HL-60/S4 treated with retinoic acid at 250 ng/mL for 4 days and 3 days (cell line): Measurements from ENCODE around the gene OR4D1.
"Not testable (repeated sequence)": the region's sequence is repeated elsewhere in the genome, so short reads cannot be mapped to it uniquely, and the experiment has no call there.

Source experiments
- in situ Hi-C: fragments of 300-500 bp; cut with MboI; formaldehyde crosslinking; loops from 2 replicates; pipeline ENCODE4 v1.7.0; 2022; ENCODE audit warnings: low sequenced_read_pairs

OR4D1 gene

DNA sequence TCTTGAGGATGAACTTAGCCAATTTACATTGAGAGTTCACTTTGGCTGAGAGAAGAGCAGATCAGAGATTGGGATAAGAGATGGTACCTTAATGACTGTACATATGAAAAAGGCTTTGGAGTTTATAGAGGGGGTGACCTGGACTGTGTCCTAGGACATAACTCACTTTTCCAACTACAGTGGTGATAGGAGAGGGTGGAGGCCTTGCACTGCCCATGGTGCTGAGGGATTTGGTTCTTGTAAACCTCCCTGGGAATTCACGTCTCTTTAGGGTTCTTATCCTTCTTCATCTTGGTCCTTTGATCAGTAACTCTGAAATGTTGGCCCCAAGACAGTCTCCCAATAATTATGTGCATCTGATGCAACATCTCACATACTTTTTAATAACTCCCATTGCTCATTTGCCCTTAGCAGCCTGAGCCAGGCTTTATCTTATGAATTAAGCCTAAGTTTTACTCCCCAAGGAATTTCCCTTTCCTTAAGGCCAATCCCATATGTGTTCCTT, at the start of gene OR4D1:
OR4D1 (plus strand) TSS at position 455 of the 505 bp plus-strand sequence. CDS start 6,770 bp downstream, outside the sequence.
- in situ Hi-C loops: no loop called here

GRCh38 chr17:58100506-58100905, 47.7 kb upstream of the OR4D1 start:
- in situ Hi-C loops: loop anchor here (25.0 kb wide), 1 partner anchor 238 kb away; the partner anchor contains the start of gene MRPS23

- in situ Hi-C loops: loop anchor here (25.0 kb wide), 1 partner anchor 240 kb away; the partner anchor contains the start of gene MRPS23
Observed at GRCh38 chr17:58101898-58102297, 46.3 kb upstream of the OR4D1 start.

- in situ Hi-C loops: loop anchor here (25.0 kb wide), 1 partner anchor 243 kb away; the partner anchor contains the start of gene MRPS23
Observed at GRCh38 chr17:58105093-58105492, 43.1 kb upstream of the OR4D1 start.

GRCh38 chr17:58107306-58107705, 40.9 kb upstream of the OR4D1 start:
- in situ Hi-C loops: loop anchor here (25.0 kb wide), 1 partner anchor 245 kb away; the partner anchor contains the start of gene MRPS23

GRCh38 chr17:58109197-58109596, 39.0 kb upstream of the OR4D1 start:
- in situ Hi-C loops: loop anchor here (25.0 kb wide), 1 partner anchor 247 kb away; the partner anchor contains the start of gene MRPS23

DNA sequence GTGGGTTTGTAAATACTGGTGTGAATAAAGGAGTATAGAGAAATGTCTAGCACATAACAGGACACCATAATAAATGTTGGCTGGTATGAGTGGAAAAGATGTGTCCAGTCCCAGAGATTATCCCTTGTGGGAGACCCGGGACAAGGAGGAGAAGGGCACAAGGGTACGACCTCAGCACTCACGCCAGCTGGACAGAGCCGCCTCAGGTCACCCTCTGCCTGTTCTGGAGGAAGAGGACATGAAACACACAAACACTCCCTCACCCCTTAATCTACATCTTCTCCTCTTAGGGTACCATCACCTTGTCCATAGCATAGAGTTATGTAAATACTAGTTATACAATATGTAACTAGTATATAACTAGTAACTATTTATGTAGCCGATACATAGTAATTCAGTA, 38.2 kb upstream of the OR4D1 start:
- in situ Hi-C loops: loop anchor here (25.0 kb wide), 1 partner anchor 248 kb away; the partner anchor contains the start of gene MRPS23

DNA sequence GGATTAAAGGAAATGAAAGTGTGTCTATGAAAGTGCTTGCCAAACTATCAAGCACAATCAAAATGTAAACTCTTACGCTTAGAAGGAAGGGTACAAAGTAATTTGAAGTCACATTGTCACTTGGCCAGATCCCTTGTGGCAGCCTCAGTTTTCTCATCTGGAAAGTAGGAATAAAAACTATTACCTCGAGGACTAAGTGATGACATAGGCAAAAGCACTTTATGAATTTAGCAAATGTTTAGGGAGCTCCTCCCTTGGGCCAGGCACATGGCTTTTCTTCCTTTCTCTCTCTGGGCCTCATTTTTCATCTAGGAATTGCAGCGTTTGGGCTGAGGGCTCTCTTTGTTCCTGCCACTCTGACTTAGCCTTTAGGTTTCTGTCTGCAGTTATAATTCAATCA, 36.5 kb upstream of the OR4D1 start:
- in situ Hi-C loops: loop anchor here (25.0 kb wide), 1 partner anchor 249 kb away; the partner anchor contains the start of gene MRPS23

- in situ Hi-C loops: loop anchor here (25.0 kb wide), 1 partner anchor 251 kb away; the partner anchor contains the start of gene MRPS23
Observed at GRCh38 chr17:58112970-58113631, 35.1 kb upstream of the OR4D1 start.

DNA sequence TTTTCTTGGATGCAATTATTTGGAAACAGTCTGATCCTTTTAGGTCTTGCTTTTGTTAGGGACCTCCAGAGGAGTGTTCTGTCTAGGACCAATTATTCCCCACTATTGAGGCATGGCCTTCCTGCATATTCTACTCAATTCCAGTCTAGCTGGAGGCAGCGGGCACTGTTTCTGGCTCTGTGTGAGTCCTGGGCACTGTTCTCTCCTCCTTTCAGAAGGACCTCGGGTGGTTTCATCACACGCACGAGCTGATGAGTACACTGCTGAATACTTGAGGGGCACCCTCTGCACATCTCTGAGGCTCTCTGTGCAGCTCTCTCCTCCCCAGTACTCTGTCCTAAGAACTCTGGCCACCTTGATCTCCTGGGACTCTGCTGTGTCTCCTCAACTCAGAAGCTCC, 34.2 kb upstream of the OR4D1 start:
- in situ Hi-C loops: loop anchor here (25.0 kb wide), 1 partner anchor 252 kb away; the partner anchor contains the start of gene MRPS23

DNA sequence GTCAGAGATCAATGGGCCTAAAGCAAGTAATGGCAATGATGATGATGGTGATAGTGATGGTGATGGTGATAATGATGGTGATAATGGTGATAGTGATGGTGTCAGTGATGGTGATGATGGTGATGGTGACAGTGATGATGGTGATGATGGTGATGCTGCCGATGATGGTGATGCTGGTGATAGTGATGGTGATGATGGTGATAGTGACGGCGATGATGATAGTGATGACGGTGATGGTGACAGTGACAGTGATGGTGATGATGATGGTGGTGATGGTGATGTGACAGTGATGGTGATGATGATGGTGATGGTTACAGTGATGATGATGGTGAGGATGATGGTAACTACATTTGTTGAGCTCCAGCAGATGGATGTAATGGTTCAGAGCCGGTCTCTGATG, 30.8 kb upstream of the OR4D1 start:
- in situ Hi-C loops: loop anchor here (25.0 kb wide), 1 partner anchor 255 kb away; the partner anchor contains the start of gene MRPS23

GRCh38 chr17:58119491-58119890, 28.7 kb upstream of the OR4D1 start:
- in situ Hi-C loops: loop anchor here (25.0 kb wide), 1 partner anchor 257 kb away; the partner anchor contains the start of gene MRPS23

GRCh38 chr17:58120195-58120822, 27.9 kb upstream of the OR4D1 start:
- in situ Hi-C loops: loop anchor here (10.0 to 25.0 kb wide), 2 partner anchors 258 to 324 kb away; partner anchors contain the start of gene MRPS23

DNA sequence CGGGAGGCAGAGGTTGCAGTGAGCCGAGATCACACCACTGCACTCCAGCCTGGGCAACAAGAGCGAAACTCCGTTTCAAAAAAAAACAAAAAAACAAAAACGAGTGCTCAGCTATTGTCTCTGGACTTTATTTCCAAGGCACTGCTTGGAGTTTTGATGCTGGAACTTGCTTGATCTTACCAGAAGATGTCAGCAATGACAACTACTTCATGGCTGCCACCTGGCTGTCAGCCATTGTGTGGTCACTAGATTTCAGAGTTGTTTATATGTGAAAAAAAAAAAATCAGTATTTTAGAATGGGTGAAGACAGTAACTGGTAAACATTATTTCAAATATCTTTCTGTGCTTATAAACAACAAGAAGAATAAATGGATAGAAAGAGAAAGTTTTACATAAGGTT, 26.3 kb upstream of the OR4D1 start:
- in situ Hi-C loops: loop anchor here (10.0 to 25.0 kb wide), 2 partner anchors 260 to 323 kb away; partner anchors contain the start of gene MRPS23

DNA sequence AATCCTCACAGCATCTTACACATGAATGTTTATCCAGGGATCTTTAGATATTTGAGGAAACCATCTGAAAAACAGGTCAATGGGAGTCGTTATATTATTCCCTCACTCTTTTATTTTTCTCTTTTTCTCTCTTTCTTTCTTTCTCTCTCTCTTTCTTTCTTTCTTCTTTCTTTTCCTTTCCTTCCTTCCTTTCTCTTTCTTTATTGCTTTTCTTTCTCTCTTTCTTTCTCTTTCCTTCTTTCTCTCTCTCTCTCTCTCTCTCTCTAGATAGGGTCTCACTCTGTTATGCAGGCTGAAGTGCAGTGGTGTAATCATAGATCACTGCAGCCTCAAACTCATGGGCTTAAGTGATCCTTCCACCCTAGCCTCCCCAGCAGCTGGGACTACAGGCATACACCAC, 20.3 kb upstream of the OR4D1 start:
- in situ Hi-C loops: loop anchor here (10.0 kb wide), 1 partner anchor 317 kb away; no protein-coding TSS in a partner anchor

- in situ Hi-C loops: not testable (repeated sequence)
Observed at GRCh38 chr17:58132697-58133096, 15.5 kb upstream of the OR4D1 start.

- in situ Hi-C loops: no loop called here
Observed at GRCh38 chr17:58136669-58137279, 11.4 kb upstream of the OR4D1 start.

- in situ Hi-C loops: no loop called here
Observed at GRCh38 chr17:58141505-58141904, 6.7 kb upstream of the OR4D1 start.

DNA sequence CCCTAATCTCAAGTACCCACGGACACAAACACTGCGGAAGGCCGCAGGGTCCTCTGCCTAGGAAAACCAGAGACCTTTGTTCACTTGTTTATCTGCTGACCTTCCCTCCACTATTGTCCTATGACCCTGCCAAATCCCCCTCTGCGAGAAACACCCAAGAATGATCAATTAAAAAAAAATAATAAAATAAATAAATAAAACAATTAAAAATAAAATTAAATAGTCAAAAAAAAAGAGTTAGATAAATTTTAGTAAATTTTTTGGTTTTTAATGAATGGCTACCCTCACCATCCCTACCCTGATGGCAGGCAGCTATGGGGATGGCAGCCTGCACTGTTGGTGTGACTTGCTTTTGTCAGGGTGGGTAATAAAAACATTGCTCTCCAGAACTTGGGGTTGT, 4.8 kb upstream of the OR4D1 start:
- in situ Hi-C loops: not testable (repeated sequence)

- in situ Hi-C loops: no loop called here
Observed at GRCh38 chr17:58144801-58145200, 3.4 kb upstream of the OR4D1 start.

GRCh38 chr17:58148609-58149008, 425 bp downstream of the OR4D1 start:
- in situ Hi-C loops: no loop called here
